IMR-90 (cell line): Measurements from ENCODE around the gene PWWP3B. TPM values are rescaled to one million over a fixed set of nuclear protein-coding genes. Genes with fewer than 3 reads are reported as not detected.

Experiments used
- ATAC-seq: fragments of 200-7000 bp; cut with Tn5 transposase; 2 replicates; pipeline ENCODE4 v1.9.1; 2020; ENCODE audit warnings: low read depth, mild to moderate bottlenecking, moderate library complexity
- BruUV-seq: library from RNA; stranded (reverse); fragments of 400-500 nt; replicated peaks from 2 replicates; lab custom pipeline; 2021; lab: Mats Ljungman, UMichigan
- CTCF ChIA-PET: fragments of 300-600 bp; formaldehyde crosslinking; extraction: SDS; loops from one replicate; lab custom pipeline; 2021; ENCODE audit warnings: antibody characterized with exemption; lab: Yijun Ruan, JAX
- POLR2A ChIA-PET: fragments of 300-600 bp; sonication (Branson Sonifier 250); formaldehyde crosslinking; loops from one replicate; lab custom pipeline; 2022; ENCODE audit warnings: antibody characterized with exemption; ENCODE audit not compliant: unreplicated experiment; lab: Charles Lee
- DNase-seq: peaks from one replicate; pipeline ENCODE4 v3.0.0; 2013
- H2AFZ ChIP-seq: replicated peaks from 2 replicates; pipeline ENCODE3; 2013; ENCODE audit warnings: low read length, mild to moderate bottlenecking; ENCODE audit not compliant: poor library complexity
- H2AK5ac ChIP-seq: 2 replicates; pipeline ENCODE4 v1.6.1; 2013; ENCODE audit warnings: low read depth, low read length, inconsistent platforms
- H2AK9ac ChIP-seq: replicated peaks from 2 replicates; pipeline ENCODE3; 2013; ENCODE audit warnings: mild to moderate bottlenecking, low read depth, low read length, moderate library complexity; ENCODE audit not compliant: poor library complexity
- H2BK120ac ChIP-seq: 2 replicates; pipeline ENCODE4 v1.6.1; 2013; ENCODE audit warnings: low read depth, low read length, inconsistent platforms
- H2BK15ac ChIP-seq: 3 replicates; pipeline ENCODE4 v1.6.1; 2013; ENCODE audit warnings: low read depth, low read length, inconsistent platforms
- H2BK20ac ChIP-seq: 2 replicates; pipeline ENCODE4 v1.6.1; 2013; ENCODE audit warnings: low read depth, mild to moderate bottlenecking, inconsistent platforms, low read length, moderate library complexity
- H2BK5ac ChIP-seq: 2 replicates; pipeline ENCODE4 v1.6.1; 2013; ENCODE audit warnings: mild to moderate bottlenecking, low read depth, low read length, inconsistent platforms; ENCODE audit not compliant: poor library complexity, severe bottlenecking
- H3K14ac ChIP-seq: replicated peaks from 2 replicates; pipeline ENCODE4 v1.6.1; 2013; ENCODE audit warnings: low read depth, low read length, inconsistent platforms
- H3K18ac ChIP-seq: 2 replicates; pipeline ENCODE4 v1.6.1; 2013; ENCODE audit warnings: low read depth, low read length, control low read depth
- H3K23ac ChIP-seq: 2 replicates; pipeline ENCODE4 v1.6.1; 2013; ENCODE audit warnings: low read depth, low read length, inconsistent platforms
- H3K27ac ChIP-seq: 2 replicates; pipeline ENCODE4 v1.5.1; 2013; ENCODE audit warnings: mild to moderate bottlenecking, control low read depth, low read length; ENCODE audit not compliant: insufficient read depth
- H3K27me3 ChIP-seq: 2 replicates; pipeline ENCODE4 v1.6.1; 2013; ENCODE audit warnings: low read length; ENCODE audit not compliant: control insufficient read depth, insufficient read depth
- H3K36me3 ChIP-seq: 2 replicates; pipeline ENCODE4 v1.6.1; 2013; ENCODE audit warnings: low read length, mixed read lengths; ENCODE audit not compliant: control insufficient read depth, insufficient read depth
- H3K4ac ChIP-seq: 2 replicates; pipeline ENCODE4 v1.6.1; 2013; ENCODE audit warnings: low read depth, low read length, inconsistent platforms
- H3K4me1 ChIP-seq: 2 replicates; pipeline ENCODE4 v1.6.1; 2013; ENCODE audit warnings: low read length, mixed read lengths; ENCODE audit not compliant: control insufficient read depth, insufficient read depth
- H3K4me2 ChIP-seq: 2 replicates; pipeline ENCODE4 v1.6.1; 2013; ENCODE audit warnings: low read depth, mild to moderate bottlenecking, control low read depth, low read length, moderate library complexity
- H3K4me3 ChIP-seq: 2 replicates; pipeline ENCODE4 v1.5.1; 2013; ENCODE audit warnings: low read depth, mild to moderate bottlenecking, control low read depth, low read length, moderate library complexity; ENCODE audit not compliant: insufficient read depth
- H3K56ac ChIP-seq: 2 replicates; pipeline ENCODE4 v1.6.1; 2013; ENCODE audit warnings: low read length, inconsistent platforms; ENCODE audit not compliant: insufficient read depth; ENCODE audit errors: extremely low read depth
- H3K79me1 ChIP-seq, 2 experiments: 2 replicates each; pipeline ENCODE4 v1.6.1; 2013; ENCODE audit warnings: low read length in 2 of 2, inconsistent platforms in 1 of 2, low read depth in 1 of 2
- H3K9ac ChIP-seq: 2 replicates; pipeline ENCODE4 v1.6.1; 2013; ENCODE audit warnings: low read depth, low read length, control low read depth
- H3K9me1 ChIP-seq: 2 replicates; pipeline ENCODE4 v1.6.1; 2013; ENCODE audit warnings: low read length, inconsistent platforms; ENCODE audit not compliant: insufficient read depth
- H3K9me3 ChIP-seq: 2 replicates; pipeline ENCODE4 v1.6.1; 2013; ENCODE audit warnings: low read length; ENCODE audit not compliant: control insufficient read depth, insufficient read depth
- H4K20me1 ChIP-seq: 2 replicates; pipeline ENCODE4 v1.6.1; 2013; ENCODE audit warnings: low read length, inconsistent platforms; ENCODE audit not compliant: insufficient read depth
- H4K5ac ChIP-seq: 2 replicates; pipeline ENCODE4 v1.6.1; 2013; ENCODE audit warnings: mild to moderate bottlenecking, low read depth, low read length, control low read depth
- H4K8ac ChIP-seq, 2 experiments: 2 replicates each; pipeline ENCODE4 v1.6.1; 2013; ENCODE audit warnings: low read depth in 2 of 2, low read length in 2 of 2, control low read depth in 1 of 2, inconsistent platforms in 1 of 2
- H4K91ac ChIP-seq: 2 replicates; pipeline ENCODE4 v1.6.1; 2013; ENCODE audit warnings: low read depth, low read length, inconsistent platforms; ENCODE audit not compliant: insufficient read depth
- FOS ChIP-seq: fragments of 150-350 bp; IDR thresholded peaks from 2 replicates; pipeline ENCODE4 v1.6.1; 2016; ENCODE audit warnings: low read depth, low read length
- MXI1 ChIP-seq: IDR thresholded peaks from 2 replicates; pipeline ENCODE4 v1.6.1; 2012; ENCODE audit warnings: low read depth, mild to moderate bottlenecking, low read length, moderate library complexity, borderline replicate concordance
- RAD21 ChIP-seq: IDR thresholded peaks from 2 replicates; pipeline ENCODE4 v1.6.1; 2012; ENCODE audit warnings: low read length, improper control_type of control experiment
- SMC3 ChIP-seq: fragments of 150-350 bp; IDR thresholded peaks from 2 replicates; pipeline ENCODE4 v1.6.1; 2016; ENCODE audit warnings: low read depth, mild to moderate bottlenecking, antibody characterized with exemption, low read length, moderate library complexity
- WGBS, 2 experiments: methylation state at CpG; one replicate each; pipeline versions ENCODE4 v1.1.5 to v1.1.7; 2013; ENCODE audit warnings: missing lambda C conversion rate in 2 of 2; ENCODE audit not compliant: insufficient read length in 1 of 2; ENCODE audit errors: extremely low coverage in 2 of 2; 5-methylcytosine and 5-hydroxymethylcytosine counted together
- dilution Hi-C: fragments of 300-500 bp; cut with HindIII; formaldehyde crosslinking; loops from one replicate; pipeline ENCODE4 v1.14.3; 2018; ENCODE audit warnings: low sequenced_read_pairs; ENCODE audit not compliant: unreplicated experiment
- in situ Hi-C: fragments of 300-500 bp; cut with MboI; formaldehyde crosslinking; loops from 3 replicates; pipeline ENCODE4 v1.14.3; 2019; ENCODE audit warnings: low sequenced_read_pairs, inconsistent platforms, mixed read lengths
- intact Hi-C: fragments of 100-400 bp; cut with micrococcal nuclease; formaldehyde crosslinking; loops from 2 replicates; pipeline ENCODE4 v1.10.0; 2022
- polyA plus RNA-seq, 3 experiments: library from polyadenylated mRNA; depleted of rRNA; stranded (reverse); fragments of >200 nt; gene quantifications; 2 replicates each; pipeline ENCODE4 v1.2.3, GENCODE V29; 2012; ENCODE audit warnings: low replicate concordance in 1 of 3
- total RNA-seq: library from RNA; depleted of rRNA; stranded (reverse); fragments of >200 nt; gene quantifications from 2 replicates; pipeline ENCODE4 v1.2.3, GENCODE V29; 2012
- TF ChIP-seq, protein P1 (sequence below): fragments of 150-350 bp; IDR thresholded peaks from 2 replicates; pipeline ENCODE4 v1.6.1; 2016; ENCODE audit warnings: low read depth, mild to moderate bottlenecking, low read length, moderate library complexity, borderline replicate concordance

PWWP3B gene
- total and polyA plus RNA-seq, 2 of the 4 experiments (the other 2 are of a cell fraction): not detected

GRCh38 chrX:106177106-106177981, 9.2 kb downstream of the PWWP3B start (continued):
- TF ChIP-seq, protein P1, sequence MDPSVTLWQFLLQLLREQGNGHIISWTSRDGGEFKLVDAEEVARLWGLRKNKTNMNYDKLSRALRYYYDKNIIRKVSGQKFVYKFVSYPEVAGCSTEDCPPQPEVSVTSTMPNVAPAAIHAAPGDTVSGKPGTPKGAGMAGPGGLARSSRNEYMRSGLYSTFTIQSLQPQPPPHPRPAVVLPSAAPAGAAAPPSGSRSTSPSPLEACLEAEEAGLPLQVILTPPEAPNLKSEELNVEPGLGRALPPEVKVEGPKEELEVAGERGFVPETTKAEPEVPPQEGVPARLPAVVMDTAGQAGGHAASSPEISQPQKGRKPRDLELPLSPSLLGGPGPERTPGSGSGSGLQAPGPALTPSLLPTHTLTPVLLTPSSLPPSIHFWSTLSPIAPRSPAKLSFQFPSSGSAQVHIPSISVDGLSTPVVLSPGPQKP: no peak

DNA sequence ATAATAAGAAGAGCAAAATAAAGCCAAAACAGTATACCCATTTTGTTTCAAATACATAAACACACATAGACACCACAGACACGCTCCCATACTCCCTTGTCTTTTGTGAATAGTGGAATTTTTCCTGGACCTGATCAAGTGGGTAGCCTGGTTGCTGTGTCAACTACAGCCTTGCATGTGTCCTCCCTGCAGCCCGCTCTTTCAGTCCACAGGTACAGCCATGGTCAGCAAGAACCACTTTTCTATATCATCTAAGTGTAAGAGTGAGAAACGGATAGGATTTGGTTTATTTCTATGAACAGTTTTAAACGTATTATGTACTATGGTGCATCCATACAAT, 9.8 kb downstream of the PWWP3B start:
- H3K56ac ChIP-seq: no peak overlapping the region
- no peak overlapping the region for H2AK9ac ChIP-seq
- H2BK15ac ChIP-seq: no peak overlapping the region
- ATAC-seq: no peak
- no peaks in the 10 kb centered on the region for H3K4me1 ChIP-seq
- no peak overlapping the region for H3K9ac ChIP-seq
- no peak overlapping the region for H2BK120ac ChIP-seq
- no peaks in the 10 kb centered on the region for H4K20me1 ChIP-seq
- ChIA-PET CTCF (no interaction called here), POLR2A (no interaction called here)
- H4K91ac ChIP-seq: no peak overlapping the region
- no peak overlapping the region for H4K5ac ChIP-seq
- no peak overlapping the region for H2AFZ ChIP-seq
- H3K27ac ChIP-seq: no peak overlapping the region
- H3K4me3 ChIP-seq: no peak overlapping the region
- WGBS, 2 experiments: no CpG with 5 or more reads among the region's 4 CpGs
- H3K79me1 ChIP-seq: no peaks in the 10 kb centered on the region
- no peak overlapping the region for H2BK5ac ChIP-seq
- H4K8ac ChIP-seq: no peak overlapping the region
- H2AK5ac ChIP-seq: no peak overlapping the region
- H2BK20ac ChIP-seq: no peak overlapping the region
- H3K36me3 ChIP-seq: no peaks in the 10 kb centered on the region
- H3K18ac ChIP-seq: no peak overlapping the region
- dilution Hi-C loops (no loop called here), in situ Hi-C loops (no loop called here), intact Hi-C loops (no loop called here)
- H3K27me3 ChIP-seq: no peaks in the 10 kb centered on the region
- H3K4me2 ChIP-seq: no peak overlapping the region
- no peak for DNase-seq
- TF ChIP-seq FOS: no peak
- TF ChIP-seq MXI1: no peak
- TF ChIP-seq RAD21: no peak
- no peak for TF ChIP-seq SMC3
- H3K9me1 ChIP-seq: no peaks in the 10 kb centered on the region
- BruUV-seq: no TSS peak
- H3K23ac ChIP-seq: no peak overlapping the region
- no peak overlapping the region for H3K14ac ChIP-seq
- H3K9me3 ChIP-seq: no peaks in the 10 kb centered on the region
- H3K4ac ChIP-seq: no peak overlapping the region
